Measurements from ENCODE around the gene KCND1. TPM values are rescaled to one million over a fixed set of nuclear protein-coding genes. Genes with fewer than 3 reads are reported as not detected.
A peak's percentile ranks its signal among the peaks of the same experiment; 100 is the strongest.

Gene KCND1
- total RNA-seq, 6 donors from 2014 or later: 0.61 to 3.1 (median 1.2) TPM

- peaks cover 2 to 45% (median 10%) of the 10 kb centered on the region in 4 donors for H3K4me1 ChIP-seq
- H3K27me3 ChIP-seq: no peaks in the 10 kb centered on the region
- DNase-seq (no peak), ATAC-seq (ENCODE audit: low FRiP score in 2 of 2) (no peak)
- H3K27ac ChIP-seq: no peak overlapping the region
- no peaks in the 10 kb centered on the region for H3K9me3 ChIP-seq
- 60% methylated on average over 1 to 2 of the region's 2 CpGs for WGBS, 2 donors
- peaks cover 0 to 10% (median 0%) of the 10 kb centered on the region in 4 donors for H3K36me3 ChIP-seq
- no peak for TF ChIP-seq CTCF (IDR thresholded peaks at IDR 0.05)
- no peak for TF ChIP-seq POLR2A (IDR thresholded peaks at IDR 0.05)
- TF ChIP-seq EP300 (IDR thresholded peaks at IDR 0.05): no peak
- no peak for TF ChIP-seq POLR2AphosphoS5 (IDR thresholded peaks at IDR 0.05)
- H3K4me3 ChIP-seq: no peak overlapping the region
Observed at GRCh38 chrX:48942895-48943294, 28.7 kb downstream of the KCND1 start.

GRCh38 chrX:48940404-48940955, 31.2 kb downstream of the KCND1 start:
- TF ChIP-seq POLR2A (IDR thresholded peaks at IDR 0.05) (no peak), POLR2AphosphoS5 (IDR thresholded peaks at IDR 0.05) (no peak), CTCF (IDR thresholded peaks at IDR 0.05) (no peak), EP300 (IDR thresholded peaks at IDR 0.05) (no peak)
- ATAC-seq (ENCODE audit: low FRiP score in 2 of 2): no peak
- H3K9me3 ChIP-seq: no peaks in the 10 kb centered on the region
- H3K27ac ChIP-seq: peak overlapping the region in 3 of 4 donors; percentile 11 to 83 (median 78)
- peaks cover 0 to 10% (median 0%) of the 10 kb centered on the region in 4 donors for H3K36me3 ChIP-seq
- no peak overlapping the region for H3K4me3 ChIP-seq
- WGBS, 2 donors: 58 to 100% methylated on average over 1 to 2 of the region's 2 CpGs
- H3K27me3 ChIP-seq: no peaks in the 10 kb centered on the region
- DNase-seq: no peak
- H3K4me1 ChIP-seq: peaks cover 12 to 47% (median 21%) of the 10 kb centered on the region in 4 donors

- Histone ChIP-seq H3K36me3 (peaks cover 0 to 15% (median 1%) of the 10 kb centered on the region in 4 donors), H3K4me3 (no peak overlapping the region), H3K27ac (peak overlapping the region; percentile 24 to 85 (median 80)), H3K9me3 (no peaks in the 10 kb centered on the region), H3K27me3 (no peaks in the 10 kb centered on the region), H3K4me1 (peaks cover 12 to 47% (median 21%) of the 10 kb centered on the region in 4 donors)
- TF ChIP-seq POLR2A (IDR thresholded peaks at IDR 0.05) (no peak), CTCF (IDR thresholded peaks at IDR 0.05) (no peak), POLR2AphosphoS5 (IDR thresholded peaks at IDR 0.05) (no peak), EP300 (IDR thresholded peaks at IDR 0.05) (no peak)
- ATAC-seq (ENCODE audit: low FRiP score in 2 of 2): no peak
- WGBS, 2 donors: 51 to 58% methylated on average over 2 to 3 of the region's 3 CpGs
- DNase-seq: no peak
Observed at GRCh38 chrX:48939524-48940228, 32.0 kb downstream of the KCND1 start.

GRCh38 chrX:48938721-48939425, 32.8 kb downstream of the KCND1 start:
- Histone ChIP-seq H3K27me3 (no peaks in the 10 kb centered on the region), H3K36me3 (peaks cover 0 to 23% (median 6%) of the 10 kb centered on the region in 4 donors), H3K4me3 (no peak overlapping the region), H3K27ac (peak overlapping the region; percentile 24 to 85 (median 80)), H3K4me1 (peaks cover 12 to 45% (median 21%) of the 10 kb centered on the region in 4 donors), H3K9me3 (no peaks in the 10 kb centered on the region)
- ATAC-seq (ENCODE audit: low FRiP score in 2 of 2) (no peak), DNase-seq (no peak)
- no peak for TF ChIP-seq POLR2A (IDR thresholded peaks at IDR 0.05)
- no peak for TF ChIP-seq POLR2AphosphoS5 (IDR thresholded peaks at IDR 0.05)
- TF ChIP-seq CTCF (IDR thresholded peaks at IDR 0.05): no peak
- no peak for TF ChIP-seq EP300 (IDR thresholded peaks at IDR 0.05)
- 67 to 85% methylated on average over 1 of the region's 1 CpG for WGBS, 2 donors
